PFSK-1 (cell line): ENCODE measurements around the gene ZNF823.

Source experiments
- SIN3A ChIP-seq: IDR thresholded peaks from 2 replicates; pipeline ENCODE4 v1.6.1; 2012; ENCODE audit warnings: mild to moderate bottlenecking, low read length, moderate library complexity, borderline replicate concordance; ENCODE audit not compliant: insufficient read depth
- TAF1 ChIP-seq: IDR thresholded peaks from 2 replicates; pipeline ENCODE4 v1.6.1; 2012; ENCODE audit warnings: low read length, control low read depth, borderline replicate concordance; ENCODE audit not compliant: insufficient read depth

GRCh38 chr19:11759805-11760204, 21.1 kb upstream of the ZNF823 start:
- TF ChIP-seq SIN3A (no peak), TAF1 (no peak)
